Neural cell (in vitro differentiated cells): ENCODE measurements around the gene GALNT10.

Source experiments
- POLR2AphosphoS5 ChIP-seq: IDR thresholded peaks from 2 replicates; pipeline ENCODE4 v1.6.1; 2012
- RAD21 ChIP-seq: fragments of 450-650 bp; conservative IDR thresholded peaks from 2 replicates; pipeline ENCODE4 v1.6.1; 2014; ENCODE audit warnings: antibody characterized with exemption, mild to moderate bottlenecking, moderate library complexity
- TF ChIP-seq, protein P1 (sequence below): fragments of 450-650 bp; IDR thresholded peaks from 2 replicates; pipeline ENCODE4 v1.5.1; 2014; ENCODE audit warnings: antibody characterized with exemption, mild to moderate bottlenecking, moderate library complexity; ENCODE audit not compliant: poor library complexity, severe bottlenecking
- TF ChIP-seq, protein P2 (sequence below): IDR thresholded peaks from 2 replicates; pipeline ENCODE4 v1.6.1; 2012; ENCODE audit warnings: borderline replicate concordance

DNA sequence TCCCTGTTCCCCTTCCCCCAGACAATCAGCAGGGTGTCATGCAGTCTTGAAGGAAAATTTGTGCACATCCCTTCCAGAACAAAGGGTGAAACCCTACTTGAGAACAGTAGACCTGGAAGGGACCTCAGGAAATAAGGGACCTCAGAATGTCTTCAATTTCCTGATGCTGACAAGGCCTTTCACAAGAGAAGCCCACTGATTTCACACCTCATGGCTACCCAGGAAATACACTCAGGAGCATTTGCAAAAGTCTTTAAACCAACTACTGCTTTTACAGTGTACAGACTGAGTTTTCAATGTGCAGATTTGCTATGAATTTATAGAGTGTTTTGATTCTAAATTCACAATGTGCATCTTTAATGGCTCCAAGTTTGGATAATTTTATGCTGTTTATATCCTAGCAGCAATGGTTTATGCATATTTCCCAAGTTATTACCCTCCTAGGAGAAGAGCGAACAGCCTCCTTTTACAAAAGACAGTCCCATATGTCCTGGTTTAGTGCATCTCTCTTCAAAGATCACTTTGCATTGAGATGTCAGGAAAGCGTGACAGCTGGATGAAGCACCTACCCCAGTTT lies 74.8 kb downstream of the GALNT10 start:
- TF ChIP-seq, protein P1, sequence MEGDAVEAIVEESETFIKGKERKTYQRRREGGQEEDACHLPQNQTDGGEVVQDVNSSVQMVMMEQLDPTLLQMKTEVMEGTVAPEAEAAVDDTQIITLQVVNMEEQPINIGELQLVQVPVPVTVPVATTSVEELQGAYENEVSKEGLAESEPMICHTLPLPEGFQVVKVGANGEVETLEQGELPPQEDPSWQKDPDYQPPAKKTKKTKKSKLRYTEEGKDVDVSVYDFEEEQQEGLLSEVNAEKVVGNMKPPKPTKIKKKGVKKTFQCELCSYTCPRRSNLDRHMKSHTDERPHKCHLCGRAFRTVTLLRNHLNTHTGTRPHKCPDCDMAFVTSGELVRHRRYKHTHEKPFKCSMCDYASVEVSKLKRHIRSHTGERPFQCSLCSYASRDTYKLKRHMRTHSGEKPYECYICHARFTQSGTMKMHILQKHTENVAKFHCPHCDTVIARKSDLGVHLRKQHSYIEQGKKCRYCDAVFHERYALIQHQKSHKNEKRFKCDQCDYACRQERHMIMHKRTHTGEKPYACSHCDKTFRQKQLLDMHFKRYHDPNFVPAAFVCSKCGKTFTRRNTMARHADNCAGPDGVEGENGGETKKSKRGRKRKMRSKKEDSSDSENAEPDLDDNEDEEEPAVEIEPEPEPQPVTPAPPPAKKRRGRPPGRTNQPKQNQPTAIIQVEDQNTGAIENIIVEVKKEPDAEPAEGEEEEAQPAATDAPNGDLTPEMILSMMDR: no peak
- TF ChIP-seq POLR2AphosphoS5 (no peak), RAD21 (no peak)
- TF ChIP-seq, protein P2, sequence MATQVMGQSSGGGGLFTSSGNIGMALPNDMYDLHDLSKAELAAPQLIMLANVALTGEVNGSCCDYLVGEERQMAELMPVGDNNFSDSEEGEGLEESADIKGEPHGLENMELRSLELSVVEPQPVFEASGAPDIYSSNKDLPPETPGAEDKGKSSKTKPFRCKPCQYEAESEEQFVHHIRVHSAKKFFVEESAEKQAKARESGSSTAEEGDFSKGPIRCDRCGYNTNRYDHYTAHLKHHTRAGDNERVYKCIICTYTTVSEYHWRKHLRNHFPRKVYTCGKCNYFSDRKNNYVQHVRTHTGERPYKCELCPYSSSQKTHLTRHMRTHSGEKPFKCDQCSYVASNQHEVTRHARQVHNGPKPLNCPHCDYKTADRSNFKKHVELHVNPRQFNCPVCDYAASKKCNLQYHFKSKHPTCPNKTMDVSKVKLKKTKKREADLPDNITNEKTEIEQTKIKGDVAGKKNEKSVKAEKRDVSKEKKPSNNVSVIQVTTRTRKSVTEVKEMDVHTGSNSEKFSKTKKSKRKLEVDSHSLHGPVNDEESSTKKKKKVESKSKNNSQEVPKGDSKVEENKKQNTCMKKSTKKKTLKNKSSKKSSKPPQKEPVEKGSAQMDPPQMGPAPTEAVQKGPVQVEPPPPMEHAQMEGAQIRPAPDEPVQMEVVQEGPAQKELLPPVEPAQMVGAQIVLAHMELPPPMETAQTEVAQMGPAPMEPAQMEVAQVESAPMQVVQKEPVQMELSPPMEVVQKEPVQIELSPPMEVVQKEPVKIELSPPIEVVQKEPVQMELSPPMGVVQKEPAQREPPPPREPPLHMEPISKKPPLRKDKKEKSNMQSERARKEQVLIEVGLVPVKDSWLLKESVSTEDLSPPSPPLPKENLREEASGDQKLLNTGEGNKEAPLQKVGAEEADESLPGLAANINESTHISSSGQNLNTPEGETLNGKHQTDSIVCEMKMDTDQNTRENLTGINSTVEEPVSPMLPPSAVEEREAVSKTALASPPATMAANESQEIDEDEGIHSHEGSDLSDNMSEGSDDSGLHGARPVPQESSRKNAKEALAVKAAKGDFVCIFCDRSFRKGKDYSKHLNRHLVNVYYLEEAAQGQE: no peak
